HFFc6 (cell line): ENCODE results near the gene PRR3. TPM values are rescaled to one million over a fixed set of nuclear protein-coding genes. Genes with fewer than 3 reads are reported as not detected.
A peak's percentile ranks its signal among the peaks of the same experiment; 100 is the strongest.

Experiments used
- DNase-seq: peaks from one replicate; pipeline ENCODE4 v3.0.0-alpha.2; 2018
- H3K27ac Mint-ChIP-seq: 2 replicates; pipeline ENCODE4 v1.8.0; 2020; ENCODE audit warnings: mild to moderate bottlenecking, mixed read lengths
- H3K27me3 Mint-ChIP-seq: 2 replicates; pipeline ENCODE4 v1.8.0; 2021; ENCODE audit warnings: mild to moderate bottlenecking, moderate library complexity, mixed read lengths; ENCODE audit not compliant: insufficient read depth
- H3K36me3 Mint-ChIP-seq: 2 replicates; pipeline ENCODE4 v1.8.0; 2021; ENCODE audit warnings: low read depth, mixed read lengths
- H3K4me1 Mint-ChIP-seq: 2 replicates; pipeline ENCODE4 v1.8.0; 2020; ENCODE audit warnings: low read depth, mixed read lengths
- H3K4me3 Mint-ChIP-seq: 2 replicates; pipeline ENCODE4 v1.8.0; 2020; ENCODE audit warnings: mild to moderate bottlenecking, moderate library complexity, mixed read lengths
- H3K9me3 Mint-ChIP-seq: 2 replicates; pipeline ENCODE4 v1.8.0; 2020; ENCODE audit warnings: mild to moderate bottlenecking, mixed read lengths
- total RNA-seq, 6 experiments: library from RNA; stranded (reverse); fragmentation: NEBNext Ultra II Directional; extraction: Animal tissue kit (Norgen Biotek cat#: 25700); gene quantifications; 2 replicates in 1 of 6; 3 replicates in 5 of 6; pipeline ENCODE4 v1.2.3, GENCODE V29; 2021
- TF ChIP-seq, protein P1 (sequence below): fragments of 200-600 bp; sonication (generic); IDR thresholded peaks from 2 replicates; pipeline ENCODE4 v1.5.0; 2021; ENCODE audit warnings: antibody characterized with exemption, mild to moderate bottlenecking

The PRR3 gene
- total RNA-seq, 6 experiments from 2014 or later, result 9.8 to 14.0 (median 12.3) TPM

GRCh38 chr6:30564114-30564513, 7.0 kb downstream of the PRR3 start:
- H3K9me3 Mint-ChIP-seq, result no peaks in the 10 kb centered on the region
- peaks cover 19% of the 10 kb centered on the region for H3K4me1 Mint-ChIP-seq
- peaks cover 4% of the 10 kb centered on the region; the same call in 1 of the 2 replicates for H3K27me3 Mint-ChIP-seq
- no peak overlapping the region for H3K4me3 Mint-ChIP-seq
- no peak for DNase-seq
- H3K27ac Mint-ChIP-seq, result no peak overlapping the region
- H3K36me3 Mint-ChIP-seq, result peaks cover 14% of the 10 kb centered on the region
- TF ChIP-seq, protein P1, sequence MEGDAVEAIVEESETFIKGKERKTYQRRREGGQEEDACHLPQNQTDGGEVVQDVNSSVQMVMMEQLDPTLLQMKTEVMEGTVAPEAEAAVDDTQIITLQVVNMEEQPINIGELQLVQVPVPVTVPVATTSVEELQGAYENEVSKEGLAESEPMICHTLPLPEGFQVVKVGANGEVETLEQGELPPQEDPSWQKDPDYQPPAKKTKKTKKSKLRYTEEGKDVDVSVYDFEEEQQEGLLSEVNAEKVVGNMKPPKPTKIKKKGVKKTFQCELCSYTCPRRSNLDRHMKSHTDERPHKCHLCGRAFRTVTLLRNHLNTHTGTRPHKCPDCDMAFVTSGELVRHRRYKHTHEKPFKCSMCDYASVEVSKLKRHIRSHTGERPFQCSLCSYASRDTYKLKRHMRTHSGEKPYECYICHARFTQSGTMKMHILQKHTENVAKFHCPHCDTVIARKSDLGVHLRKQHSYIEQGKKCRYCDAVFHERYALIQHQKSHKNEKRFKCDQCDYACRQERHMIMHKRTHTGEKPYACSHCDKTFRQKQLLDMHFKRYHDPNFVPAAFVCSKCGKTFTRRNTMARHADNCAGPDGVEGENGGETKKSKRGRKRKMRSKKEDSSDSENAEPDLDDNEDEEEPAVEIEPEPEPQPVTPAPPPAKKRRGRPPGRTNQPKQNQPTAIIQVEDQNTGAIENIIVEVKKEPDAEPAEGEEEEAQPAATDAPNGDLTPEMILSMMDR, result no peak

GRCh38 chr6:30565772-30566171, 8.7 kb downstream of the PRR3 start:
- no peak overlapping the region for H3K4me3 Mint-ChIP-seq
- peaks cover 4% of the 10 kb centered on the region for H3K27me3 Mint-ChIP-seq
- H3K27ac Mint-ChIP-seq, result no peak overlapping the region
- H3K36me3 Mint-ChIP-seq, result peaks cover 14% of the 10 kb centered on the region
- DNase-seq, result no peak
- H3K9me3 Mint-ChIP-seq, result no peaks in the 10 kb centered on the region
- TF ChIP-seq, protein P1, result no peak
- H3K4me1 Mint-ChIP-seq, result peaks cover 22% of the 10 kb centered on the region

DNA sequence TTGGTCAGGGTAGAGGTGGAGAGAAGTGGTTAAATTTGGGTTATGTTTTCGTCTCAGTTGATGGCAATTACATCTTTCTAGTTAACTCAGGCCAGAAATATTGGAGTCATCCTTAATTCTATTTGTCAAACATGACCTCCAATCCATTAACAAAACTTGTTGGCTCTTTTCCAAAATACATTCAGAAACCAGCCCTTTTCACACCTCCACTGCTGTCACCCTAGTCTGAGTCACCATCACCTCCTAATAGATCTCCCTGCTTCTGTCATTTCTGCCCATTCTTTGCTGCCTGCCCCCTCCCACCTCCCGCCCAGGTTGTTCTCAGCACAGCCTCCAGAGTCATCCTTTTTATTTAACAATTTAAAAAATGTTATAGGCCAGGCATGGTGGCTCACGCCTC, 11.2 kb downstream of the PRR3 start:
- H3K36me3 Mint-ChIP-seq, result peaks cover 2% of the 10 kb centered on the region
- no peak overlapping the region for H3K27ac Mint-ChIP-seq
- H3K4me1 Mint-ChIP-seq, result peaks cover 43% of the 10 kb centered on the region
- H3K9me3 Mint-ChIP-seq, result no peaks in the 10 kb centered on the region
- DNase-seq, result no peak
- H3K27me3 Mint-ChIP-seq, result peaks cover 4% of the 10 kb centered on the region
- no peak overlapping the region for H3K4me3 Mint-ChIP-seq
- TF ChIP-seq, protein P1, result no peak

DNA sequence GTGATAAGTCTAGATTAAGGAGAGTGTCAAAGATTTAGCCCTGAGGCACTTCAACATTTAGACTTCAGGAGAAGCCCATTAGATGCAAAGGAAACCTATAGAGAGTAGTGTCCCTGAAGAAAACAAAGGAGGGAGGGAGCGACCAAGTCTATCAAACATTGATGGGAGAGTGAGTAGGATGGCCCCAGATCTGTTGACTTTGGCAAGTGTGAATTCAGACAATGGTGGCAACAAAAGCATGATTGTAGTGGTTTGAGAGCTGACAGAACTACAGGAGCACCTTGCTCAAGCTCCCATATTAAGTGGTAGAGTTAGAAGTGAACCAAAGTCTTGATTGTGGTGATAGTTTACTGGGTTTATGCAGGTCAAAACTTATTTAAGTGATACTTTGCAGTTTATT, 13.2 kb downstream of the PRR3 start:
- H3K9me3 Mint-ChIP-seq, result no peaks in the 10 kb centered on the region
- H3K4me1 Mint-ChIP-seq, result peaks cover 59% of the 10 kb centered on the region
- TF ChIP-seq, protein P1, result no peak
- peak overlapping the region; percentile 87; the same call in 1 of the 2 replicates for H3K27ac Mint-ChIP-seq
- no peaks in the 10 kb centered on the region; the same call in 1 of the 2 replicates for H3K36me3 Mint-ChIP-seq
- H3K4me3 Mint-ChIP-seq, result peak overlapping the region; percentile 93
- DNase-seq, result no peak
- H3K27me3 Mint-ChIP-seq, result peaks cover 4% of the 10 kb centered on the region

DNA sequence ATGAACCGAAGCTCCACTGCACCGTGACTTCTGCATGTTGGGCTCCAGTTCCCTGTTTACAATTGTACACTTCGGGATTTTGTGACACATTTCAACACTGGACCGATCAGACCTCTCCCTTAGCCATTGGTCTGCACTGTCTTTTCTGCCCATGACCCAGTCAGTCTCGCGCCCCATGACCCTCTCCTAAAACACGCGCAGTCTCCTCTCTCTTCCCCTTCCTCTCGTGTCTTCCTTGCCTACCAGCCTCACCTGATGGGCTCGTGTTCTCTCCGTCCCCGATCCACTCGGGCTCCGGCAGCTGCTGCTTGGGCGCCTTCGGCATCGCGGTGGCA, 13.6 kb downstream of the PRR3 start:
- Mint-ChIP-seq H3K27me3 (peaks cover 4% of the 10 kb centered on the region), H3K4me3 (peak overlapping the region; percentile 93), H3K27ac (peak overlapping the region; percentile 87), H3K4me1 (peaks cover 55% of the 10 kb centered on the region), H3K36me3 (no peaks in the 10 kb centered on the region; the same call in 1 of the 2 replicates), H3K9me3 (no peaks in the 10 kb centered on the region)
- TF ChIP-seq, protein P1, result no peak
- DNase-seq, result no peak
